RWPE1 (cell line): ENCODE results near the gene SLC9A7.
"Not testable (repeated sequence)": the region's sequence is repeated elsewhere in the genome, so short reads cannot be mapped to it uniquely, and the experiment has no call there.

Source experiments
- CTCF ChIA-PET: fragments of 350-600 bp; sonication (Branson Sonifier 250); formaldehyde crosslinking; extraction: SDS; loops from one replicate; lab custom pipeline; 2021; lab: Yijun Ruan, JAX
- POLR2A ChIA-PET: fragments of 400-600 bp; formaldehyde crosslinking; extraction: SDS; loops from one replicate; lab custom pipeline; 2020; ENCODE audit warnings: antibody characterized with exemption; ENCODE audit not compliant: low non-redundant PET; lab: Yijun Ruan, JAX
- DNase-seq: peaks from one replicate; pipeline ENCODE4 v3.0.0; 2012; ENCODE audit warnings: low spot score
- H3K27ac ChIP-seq: fragments of 450-650 bp; 2 replicates; pipeline ENCODE4 v1.5.1; 2017
- CTCF ChIP-seq: fragments of 450-650 bp; conservative IDR thresholded peaks from 2 replicates; pipeline ENCODE4 v1.5.1; 2017; ENCODE audit warnings: low read depth, mild to moderate bottlenecking

The SLC9A7 gene

GRCh38 chrX:46791927-46792809 is 33.2 kb upstream of the SLC9A7 start:
- DNase-seq, result peak; percentile 75
- TF ChIP-seq CTCF, result no peak
- CTCF ChIA-PET, result interaction anchor here (1.0 kb wide), 1 partner anchor 33 kb away, joined by 3 read pairs; the partner anchor contains the start of gene SLC9A7
- POLR2A ChIA-PET, result no interaction called here
- peak overlapping the region; percentile 86 for H3K27ac ChIP-seq

GRCh38 chrX:46788902-46789301 is 30.0 kb upstream of the SLC9A7 start:
- ChIA-PET POLR2A (no interaction called here), CTCF (interaction anchor here (0.7 kb wide), 1 partner anchor 16 kb away, joined by 3 read pairs; no protein-coding TSS in a partner anchor)

GRCh38 chrX:46784437-46784836 is 25.5 kb upstream of the SLC9A7 start:
- POLR2A ChIA-PET, DNase-seq, CTCF ChIA-PET, H3K27ac ChIP-seq: not testable (repeated sequence)

More at GRCh38 chrX:46788902-46789301, 30.0 kb upstream of the SLC9A7 start:
- H3K27ac ChIP-seq, result no peak overlapping the region
- TF ChIP-seq CTCF, result no peak
- no peak for DNase-seq

- POLR2A ChIA-PET, result no interaction called here
- DNase-seq, result no peak
- TF ChIP-seq CTCF, result no peak
- CTCF ChIA-PET, result interaction anchor here (0.6 kb wide), 1 partner anchor 14 kb away, joined by 3 read pairs; no protein-coding TSS in a partner anchor
- H3K27ac ChIP-seq, result no peak overlapping the region
Observed at GRCh38 chrX:46782034-46782433, 23.1 kb upstream of the SLC9A7 start.

GRCh38 chrX:46777971-46778810 is 19.3 kb upstream of the SLC9A7 start:
- POLR2A ChIA-PET, result no interaction called here
- CTCF ChIA-PET, result interaction anchor here (0.6 to 0.7 kb wide), 2 partner anchors 127 to 953 kb away, joined by 3 to 7 read pairs; no protein-coding TSS in a partner anchor
- no peak for TF ChIP-seq CTCF
- no peak for DNase-seq
- no peak overlapping the region for H3K27ac ChIP-seq

GRCh38 chrX:46770817-46771163 is 11.9 kb upstream of the SLC9A7 start:
- DNase-seq, result peak; percentile 55
- POLR2A ChIA-PET, result no interaction called here
- H3K27ac ChIP-seq, result no peak overlapping the region
- CTCF ChIA-PET, result no interaction called here
- TF ChIP-seq CTCF, result no peak
